Measurements from ENCODE around the gene TARBP2.

The TARBP2 gene

GRCh38 chr12:53495903-53496751 is 5.0 kb upstream of the TARBP2 start:
- DNase-seq (ENCODE audit: low spot score), result peak; percentile 83

GRCh38 chr12:53496752-53497032 is 4.4 kb upstream of the TARBP2 start:
- DNase-seq (ENCODE audit: low spot score), result no peak

- DNase-seq (ENCODE audit: low spot score), result no peak
These were observed 3.6 kb upstream of the TARBP2 start for GRCh38 chr12:53497461-53497860.

GRCh38 chr12:53498235-53498630 is 2.9 kb upstream of the TARBP2 start:
- no peak for DNase-seq (ENCODE audit: low spot score)

GRCh38 chr12:53499266-53500141 is 1.6 kb upstream of the TARBP2 start, which contains the start of gene MAP3K12:
MAP3K12 (minus strand) TSS chr12:53499458; CDS start chr12:53487391, 12,067 bp downstream.
- peak; percentile 82 for DNase-seq (ENCODE audit: low spot score)

- peak; percentile 57 for DNase-seq (ENCODE audit: low spot score)
These were observed 824 bp upstream of the TARBP2 start for GRCh38 chr12:53500142-53500775.

- no peak for DNase-seq (ENCODE audit: low spot score)
These were observed 615 bp downstream of the TARBP2 start for GRCh38 chr12:53501615-53502181.

- DNase-seq (ENCODE audit: low spot score), result no peak
These were observed 1.2 kb downstream of the TARBP2 start for GRCh38 chr12:53502331-53502730.

GRCh38 chr12:53502983-53503728 is 2.1 kb downstream of the TARBP2 start:
- no peak for DNase-seq (ENCODE audit: low spot score)

- DNase-seq (ENCODE audit: low spot score), result no peak
These were observed 3.2 kb downstream of the TARBP2 start for GRCh38 chr12:53504004-53504920.

- DNase-seq (ENCODE audit: low spot score), result no peak
These were observed 4.0 kb downstream of the TARBP2 start for GRCh38 chr12:53505086-53505485.

GRCh38 chr12:53505555-53506449 is 4.7 kb downstream of the TARBP2 start:
- DNase-seq (ENCODE audit: low spot score), result no peak

- DNase-seq (ENCODE audit: low spot score), result no peak
These were observed 5.3 kb downstream of the TARBP2 start for GRCh38 chr12:53506450-53506785.

GRCh38 chr12:53506881-53507602 is 6.0 kb downstream of the TARBP2 start, which contains the start of gene NPFF:
NPFF (minus strand) TSS chr12:53507484; CDS start chr12:53507474, 10 bp downstream.
- no peak for DNase-seq (ENCODE audit: low spot score)

GRCh38 chr12:53507603-53507885 is 6.5 kb downstream of the TARBP2 start:
- no peak for DNase-seq (ENCODE audit: low spot score)

GRCh38 chr12:53508534-53509170 is 7.6 kb downstream of the TARBP2 start:
- peak; percentile 94 for DNase-seq (ENCODE audit: low spot score)

- DNase-seq (ENCODE audit: low spot score), result no peak
These were observed 9.2 kb downstream of the TARBP2 start for GRCh38 chr12:53510181-53510812.
